Neuronal stem cell (in vitro differentiated cells): ENCODE data around the gene PRKCE.

Experiments used
- DNase-seq: peaks from one replicate; pipeline ENCODE4 v3.0.0-alpha.2; 2013; ENCODE audit warnings: low spot score
- H2AFZ ChIP-seq: one replicate; pipeline ENCODE4 v1.6.1; 2013; ENCODE audit warnings: mild to moderate bottlenecking, low read length, inconsistent platforms
- H2AK5ac ChIP-seq: 2 replicates; pipeline ENCODE4 v1.6.1; 2013; ENCODE audit warnings: low read depth, mild to moderate bottlenecking, inconsistent platforms, low read length, moderate library complexity, mixed read lengths
- H2BK120ac ChIP-seq: 2 replicates; pipeline ENCODE4 v1.6.1; 2013; ENCODE audit warnings: low read depth, mild to moderate bottlenecking, inconsistent platforms, low read length, moderate library complexity, mixed read lengths
- H2BK12ac ChIP-seq: one replicate; pipeline ENCODE4 v1.6.1; 2013; ENCODE audit warnings: low read length, inconsistent platforms
- H2BK15ac ChIP-seq: 2 replicates; pipeline ENCODE4 v1.6.1; 2013; ENCODE audit warnings: mild to moderate bottlenecking, low read length, inconsistent platforms, mixed read lengths
- H2BK5ac ChIP-seq: one replicate; pipeline ENCODE4 v1.6.1; 2013; ENCODE audit warnings: inconsistent platforms, mild to moderate bottlenecking, low read length, moderate library complexity
- H3K14ac ChIP-seq: one replicate; pipeline ENCODE4 v1.6.1; 2013; ENCODE audit warnings: low read length, inconsistent platforms
- H3K18ac ChIP-seq: 2 replicates; pipeline ENCODE4 v1.6.1; 2013; ENCODE audit warnings: low read length, inconsistent platforms
- H3K23ac ChIP-seq: 2 replicates; pipeline ENCODE4 v1.6.1; 2013; ENCODE audit warnings: low read depth, mild to moderate bottlenecking, mixed read lengths, low read length, inconsistent platforms; ENCODE audit not compliant: poor library complexity
- H3K27ac ChIP-seq: replicated peaks from 3 replicates; pipeline ENCODE4 v1.5.1; 2013; ENCODE audit warnings: low read length, inconsistent platforms
- H3K27me3 ChIP-seq, 3 experiments: 2 replicates each; pipeline ENCODE4 v1.6.1; 2013; ENCODE audit warnings: low read length in 3 of 3, mild to moderate bottlenecking in 2 of 3, inconsistent platforms in 1 of 3, low read depth in 1 of 3, mixed read lengths in 1 of 3, moderate library complexity in 1 of 3; ENCODE audit not compliant: control insufficient read depth in 3 of 3, insufficient read depth in 3 of 3
- H3K36me3 ChIP-seq, 2 donors: replicated peaks in 1 of 2; 2 replicates each; pipeline ENCODE4 v1.6.1; 2013; ENCODE audit warnings: low read length in 2 of 2; ENCODE audit not compliant: control insufficient read depth in 2 of 2, insufficient read depth in 2 of 2
- H3K4ac ChIP-seq: 2 replicates; pipeline ENCODE4 v1.6.1; 2013; ENCODE audit warnings: inconsistent platforms, mild to moderate bottlenecking, low read length, moderate library complexity
- H3K4me1 ChIP-seq, 2 donors: 1 replicate in 1 of 2; 2 replicates in 1 of 2; pipeline ENCODE4 v1.6.1; 2013; ENCODE audit warnings: low read length in 2 of 2, low read depth in 1 of 2; ENCODE audit not compliant: control insufficient read depth in 2 of 2, insufficient read depth in 1 of 2
- H3K4me2 ChIP-seq: one replicate; pipeline ENCODE4 v1.6.1; 2013; ENCODE audit warnings: mild to moderate bottlenecking, low read length, inconsistent platforms; ENCODE audit not compliant: insufficient read depth, poor library complexity, severe bottlenecking
- H3K4me3 ChIP-seq, 2 donors: 2 replicates each; pipeline ENCODE4 v1.5.1; 2013; ENCODE audit warnings: low read length in 2 of 2, mild to moderate bottlenecking in 2 of 2, inconsistent platforms in 1 of 2, moderate library complexity in 1 of 2
- H3K79me1 ChIP-seq: one replicate; pipeline ENCODE4 v1.6.1; 2013; ENCODE audit warnings: low read depth, mild to moderate bottlenecking, inconsistent platforms, low read length, moderate library complexity
- H3K9ac ChIP-seq: one replicate; pipeline ENCODE4 v1.6.1; 2013; ENCODE audit warnings: mild to moderate bottlenecking, low read depth, low read length, inconsistent platforms; ENCODE audit not compliant: poor library complexity
- H3K9me3 ChIP-seq, 2 donors: replicated peaks in 1 of 2; 2 replicates each; pipeline versions ENCODE3 to v1.6.1; 2013; ENCODE audit warnings: low read length in 2 of 2, mild to moderate bottlenecking in 2 of 2, inconsistent platforms in 1 of 2, low read depth in 1 of 2, mixed read lengths in 1 of 2, moderate library complexity in 1 of 2; ENCODE audit not compliant: control insufficient read depth in 2 of 2, insufficient read depth in 1 of 2
- H4K8ac ChIP-seq: one replicate; pipeline ENCODE4 v1.6.1; 2013; ENCODE audit warnings: low read depth, mild to moderate bottlenecking, inconsistent platforms, low read length, moderate library complexity
- H4K91ac ChIP-seq: one replicate; pipeline ENCODE4 v1.6.1; 2013; ENCODE audit warnings: low read length, low read depth, mild to moderate bottlenecking, inconsistent platforms; ENCODE audit not compliant: poor library complexity
- WGBS, 2 donors: extraction: QIAGEN DNeasy Blood & Tissue Kit; methylation state at CpG; one replicate each; pipeline ENCODE4 v1.1.7; 2013; ENCODE audit warnings: missing lambda C conversion rate in 2 of 2, mixed read lengths in 1 of 2; ENCODE audit not compliant: insufficient read length in 2 of 2, insufficient replicate concordance in 1 of 2; ENCODE audit errors: extremely low coverage in 2 of 2; 5-methylcytosine and 5-hydroxymethylcytosine counted together

Gene PRKCE

DNA sequence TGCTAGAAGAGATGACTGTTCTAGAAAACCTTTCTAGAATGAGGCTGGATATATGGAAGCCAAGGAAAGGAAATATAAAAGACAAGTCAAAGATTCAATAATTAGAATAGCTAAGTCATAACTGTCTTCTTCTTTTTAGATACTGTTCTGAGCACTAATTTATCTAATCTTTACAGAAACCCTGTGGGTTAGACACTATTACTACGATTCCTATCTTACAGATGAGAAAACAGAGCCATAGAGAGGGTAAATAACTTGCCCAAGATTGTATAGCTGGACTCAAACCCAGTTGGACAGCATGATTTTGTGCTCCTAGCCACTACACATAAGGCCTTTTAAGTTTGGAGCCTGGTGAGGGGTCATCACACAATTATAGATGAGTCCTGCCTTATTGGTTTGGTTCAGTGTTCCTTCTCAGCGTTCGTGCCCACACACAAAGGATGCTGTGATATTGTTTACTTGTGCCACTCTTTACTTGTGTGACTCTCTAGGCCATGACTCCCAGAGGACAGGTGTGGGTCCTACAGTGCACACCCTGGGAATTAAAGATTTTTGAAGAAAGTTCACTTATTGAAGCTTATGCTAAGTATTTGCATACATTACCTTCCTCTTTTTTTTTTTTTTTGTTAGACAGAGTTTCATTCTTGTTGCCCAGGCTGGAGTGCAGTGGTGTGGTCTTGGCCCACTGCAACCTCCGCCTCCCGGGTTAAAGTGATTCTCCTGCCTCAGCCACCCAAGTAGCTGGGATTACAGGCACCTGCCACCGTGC, 153.7 kb downstream of the PRKCE start:
- no peak for DNase-seq
- H2AK5ac ChIP-seq = no peak overlapping the region
- H3K9me3 ChIP-seq = no peaks in the 10 kb centered on the region
- no peak overlapping the region for H3K27ac ChIP-seq
- H3K36me3 ChIP-seq = no peaks in the 10 kb centered on the region
- H3K9ac ChIP-seq = no peak overlapping the region
- H3K23ac ChIP-seq = no peak overlapping the region
- H4K8ac ChIP-seq = no peak overlapping the region
- no peaks in the 10 kb centered on the region for H3K79me1 ChIP-seq
- no peak overlapping the region for H2AFZ ChIP-seq
- H2BK15ac ChIP-seq = no peak overlapping the region
- H3K14ac ChIP-seq = no peak overlapping the region
- no peak overlapping the region for H3K4me3 ChIP-seq
- no peak overlapping the region for H2BK5ac ChIP-seq
- no peaks in the 10 kb centered on the region for H3K27me3 ChIP-seq
- no peak overlapping the region for H2BK120ac ChIP-seq
- no peaks in the 10 kb centered on the region for H3K4me1 ChIP-seq
- no peak overlapping the region for H3K4me2 ChIP-seq
- H4K91ac ChIP-seq = no peak overlapping the region
- no peak overlapping the region for H3K4ac ChIP-seq
- no peak overlapping the region for H3K18ac ChIP-seq
- no CpG with 5 or more reads among the region's 6 CpGs for WGBS, 2 donors
- H2BK12ac ChIP-seq = no peak overlapping the region

DNA sequence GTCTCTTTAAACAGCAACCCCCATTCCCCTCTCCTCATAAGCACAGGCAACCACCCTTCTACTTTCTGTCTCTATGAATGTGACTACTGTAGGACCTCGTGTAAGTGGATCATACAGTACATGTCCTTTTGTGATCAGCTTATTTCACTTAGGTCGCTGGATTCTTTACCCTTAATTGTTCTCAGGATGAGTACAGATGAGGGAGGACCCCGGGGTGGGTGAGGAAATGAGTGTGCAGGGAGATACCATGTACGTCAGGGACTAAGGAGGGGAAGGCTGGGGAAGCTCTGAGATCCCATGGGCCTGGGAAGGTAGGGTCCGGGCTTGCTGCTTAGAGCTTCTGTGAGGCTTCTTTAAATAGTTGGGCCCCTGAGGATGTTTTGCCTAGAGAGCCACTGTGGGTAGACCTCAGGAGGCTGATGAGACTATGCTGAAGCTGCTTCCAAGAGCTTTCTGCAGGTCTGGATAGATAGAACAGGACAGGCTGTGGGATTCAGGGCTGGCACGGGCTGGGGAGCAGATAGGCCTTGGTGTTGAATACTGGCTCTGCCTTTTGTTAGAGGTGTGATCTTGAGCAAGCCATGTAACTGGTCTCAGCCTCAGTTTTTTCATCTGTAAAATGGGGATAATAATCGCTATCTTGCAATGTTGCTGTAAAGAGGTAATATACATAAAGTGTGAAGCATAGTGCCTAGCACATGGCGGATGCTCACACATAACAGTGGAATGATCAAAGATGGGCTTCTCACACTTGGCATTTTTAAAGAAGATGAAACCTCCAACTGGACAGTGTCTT, 155.3 kb downstream of the PRKCE start:
- no peak for DNase-seq

DNA sequence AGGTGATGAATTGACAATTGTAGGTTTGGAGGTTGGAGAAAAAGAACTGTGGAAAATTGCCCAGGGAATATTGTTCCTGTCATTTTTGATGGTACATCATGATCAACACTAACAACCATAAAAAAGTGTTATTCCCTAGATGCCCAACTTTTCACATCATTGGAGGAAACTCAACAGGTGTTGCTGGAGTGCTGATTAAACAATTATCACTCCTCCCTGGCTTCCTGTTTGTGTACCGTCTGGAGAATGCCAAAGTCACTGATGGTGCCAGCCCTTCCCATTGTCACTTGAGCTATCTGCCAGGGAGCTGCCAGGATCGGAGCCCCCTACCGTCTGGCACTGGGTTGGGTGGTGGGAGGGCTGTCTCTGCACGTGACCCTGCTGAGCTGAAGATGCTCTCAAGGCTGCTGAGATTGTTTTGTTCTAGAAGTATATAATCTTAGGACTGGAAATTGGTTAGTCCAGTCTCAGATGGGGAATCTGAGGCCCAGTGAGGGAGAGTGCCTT, 156.9 kb downstream of the PRKCE start:
- DNase-seq = no peak
- Histone ChIP-seq H2BK12ac (no peak overlapping the region), H3K27ac (no peak overlapping the region), H3K4ac (no peak overlapping the region), H3K36me3 (no peaks in the 10 kb centered on the region), H2AFZ (no peak overlapping the region), H3K9me3 (no peaks in the 10 kb centered on the region), H2BK15ac (no peak overlapping the region), H3K18ac (no peak overlapping the region), H4K8ac (no peak overlapping the region), H3K27me3 (no peaks in the 10 kb centered on the region), H2BK5ac (no peak overlapping the region), H3K4me1 (peaks cover 7 to 8% of the 10 kb centered on the region in 2 donors), H3K9ac (no peak overlapping the region), H3K4me2 (no peak overlapping the region), H2AK5ac (no peak overlapping the region), H3K4me3 (no peak overlapping the region), H3K14ac (no peak overlapping the region), H2BK120ac (no peak overlapping the region), H3K23ac (no peak overlapping the region), H4K91ac (no peak overlapping the region), H3K79me1 (no peaks in the 10 kb centered on the region)
- no CpG with 5 or more reads among the region's 4 CpGs for WGBS, 2 donors

More for the DNA sequence above, 155.3 kb downstream of the PRKCE start:
- Histone ChIP-seq H4K8ac (no peak overlapping the region), H3K36me3 (no peaks in the 10 kb centered on the region), H2AFZ (no peak overlapping the region), H2AK5ac (no peak overlapping the region), H3K79me1 (no peaks in the 10 kb centered on the region), H3K4me3 (no peak overlapping the region), H3K18ac (no peak overlapping the region), H3K27me3 (no peaks in the 10 kb centered on the region), H3K27ac (no peak overlapping the region), H3K23ac (no peak overlapping the region), H3K4me1 (no peaks in the 10 kb centered on the region), H2BK12ac (no peak overlapping the region), H3K4ac (no peak overlapping the region), H3K4me2 (no peak overlapping the region), H4K91ac (no peak overlapping the region), H3K9me3 (no peaks in the 10 kb centered on the region), H2BK5ac (no peak overlapping the region), H2BK120ac (no peak overlapping the region), H3K9ac (no peak overlapping the region), H3K14ac (no peak overlapping the region), H2BK15ac (no peak overlapping the region)
- no CpG with 5 or more reads among the region's 8 CpGs for WGBS, 2 donors

DNA sequence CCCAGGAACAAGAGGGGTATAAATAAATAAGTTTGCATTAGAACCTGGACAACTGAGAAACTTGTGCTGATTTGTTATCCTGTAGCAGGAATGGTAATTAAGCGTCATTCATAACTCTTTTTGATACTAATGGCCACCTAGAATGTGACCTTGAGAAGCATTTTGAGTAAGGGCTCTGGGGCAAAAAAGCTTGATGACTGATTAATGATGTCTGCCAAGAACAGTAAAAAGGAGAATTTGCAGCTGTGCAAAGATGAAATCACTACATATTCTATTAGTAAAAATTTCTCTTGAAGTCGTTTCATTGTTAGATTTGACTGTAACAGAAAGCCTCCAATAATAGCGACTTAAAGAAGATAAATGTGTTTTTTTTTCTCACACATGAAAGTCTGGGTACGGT, 157.7 kb downstream of the PRKCE start:
- H3K27me3 ChIP-seq = no peaks in the 10 kb centered on the region
- DNase-seq = no peak

More for the DNA sequence above, 157.7 kb downstream of the PRKCE start:
- no peak overlapping the region for H3K4me2 ChIP-seq
- H2BK15ac ChIP-seq = no peak overlapping the region
- no peaks in the 10 kb centered on the region for H3K79me1 ChIP-seq
- H3K23ac ChIP-seq = no peak overlapping the region
- no peak overlapping the region for H3K18ac ChIP-seq
- no peak overlapping the region for H4K91ac ChIP-seq
- H2BK120ac ChIP-seq = no peak overlapping the region
- H3K27ac ChIP-seq = no peak overlapping the region
- H3K36me3 ChIP-seq = no peaks in the 10 kb centered on the region
- no peak overlapping the region for H3K9ac ChIP-seq
- no peak overlapping the region for H2AFZ ChIP-seq
- H3K9me3 ChIP-seq = no peaks in the 10 kb centered on the region
- H3K4me1 ChIP-seq = peaks cover 8 to 11% of the 10 kb centered on the region in 2 donors
- no peak overlapping the region for H2BK12ac ChIP-seq
- H3K14ac ChIP-seq = no peak overlapping the region
- no peak overlapping the region for H4K8ac ChIP-seq
- no peak overlapping the region for H3K4me3 ChIP-seq
- H2BK5ac ChIP-seq = no peak overlapping the region
- no peak overlapping the region for H2AK5ac ChIP-seq
- no peak overlapping the region for H3K4ac ChIP-seq
- no CpG with 5 or more reads among the region's 4 CpGs for WGBS, 2 donors
